ENCODE results near the gene SNCB. TPM values are rescaled to one million over a fixed set of nuclear protein-coding genes. Genes with fewer than 3 reads are reported as not detected.

The SNCB gene
- total and polyA plus RNA-seq, 2 of the 8 experiments (the other 6 are each of a cell fraction or from before 2014, with no cell fraction given), result 4.2 to 5.9 TPM

GRCh38 chr5:176646049-176646706 is 15.8 kb upstream of the SNCB start (continued):
- TF ChIP-seq SP2 (IDR thresholded peaks at IDR 0.05; ENCODE audit: low read length) (no peak), NANOG (IDR thresholded peaks at IDR 0.05; ENCODE audit: insufficient read depth, low read depth, low read length, poor library complexity, severe bottlenecking) (no peak), MAX (IDR thresholded peaks at IDR 0.05) (no peak), ATF2 (IDR thresholded peaks at IDR 0.05; ENCODE audit: low read length) (no peak), TEAD4 (IDR thresholded peaks at IDR 0.05; ENCODE audit: low read depth, low read length) (no peak), RBBP5 (IDR thresholded peaks at IDR 0.05; ENCODE audit: borderline replicate concordance, low read depth, low read length) (no peak), JUN (IDR thresholded peaks at IDR 0.05; ENCODE audit: low read depth, low read length) (no peak)
